22Rv1 (cell line): ENCODE results near the gene SDK2.

ENCODE experiments used
- H3K27ac ChIP-seq: fragments of 450-650 bp; 2 replicates; pipeline ENCODE4 v1.5.1; 2017
- CTCF ChIP-seq: fragments of 450-650 bp; IDR thresholded peaks from 2 replicates; pipeline ENCODE4 v1.5.1; 2017; ENCODE audit warnings: mild to moderate bottlenecking
- ZFX ChIP-seq: fragments of 450-650 bp; IDR thresholded peaks from 2 replicates; pipeline ENCODE4 v1.6.1; 2017; ENCODE audit warnings: antibody characterized with exemption, borderline replicate concordance

Gene SDK2

GRCh38 chr17:73432624-73433190, 211.5 kb downstream of the SDK2 start:
- H3K27ac ChIP-seq: no peak overlapping the region
- TF ChIP-seq CTCF (no peak), ZFX (no peak)

DNA sequence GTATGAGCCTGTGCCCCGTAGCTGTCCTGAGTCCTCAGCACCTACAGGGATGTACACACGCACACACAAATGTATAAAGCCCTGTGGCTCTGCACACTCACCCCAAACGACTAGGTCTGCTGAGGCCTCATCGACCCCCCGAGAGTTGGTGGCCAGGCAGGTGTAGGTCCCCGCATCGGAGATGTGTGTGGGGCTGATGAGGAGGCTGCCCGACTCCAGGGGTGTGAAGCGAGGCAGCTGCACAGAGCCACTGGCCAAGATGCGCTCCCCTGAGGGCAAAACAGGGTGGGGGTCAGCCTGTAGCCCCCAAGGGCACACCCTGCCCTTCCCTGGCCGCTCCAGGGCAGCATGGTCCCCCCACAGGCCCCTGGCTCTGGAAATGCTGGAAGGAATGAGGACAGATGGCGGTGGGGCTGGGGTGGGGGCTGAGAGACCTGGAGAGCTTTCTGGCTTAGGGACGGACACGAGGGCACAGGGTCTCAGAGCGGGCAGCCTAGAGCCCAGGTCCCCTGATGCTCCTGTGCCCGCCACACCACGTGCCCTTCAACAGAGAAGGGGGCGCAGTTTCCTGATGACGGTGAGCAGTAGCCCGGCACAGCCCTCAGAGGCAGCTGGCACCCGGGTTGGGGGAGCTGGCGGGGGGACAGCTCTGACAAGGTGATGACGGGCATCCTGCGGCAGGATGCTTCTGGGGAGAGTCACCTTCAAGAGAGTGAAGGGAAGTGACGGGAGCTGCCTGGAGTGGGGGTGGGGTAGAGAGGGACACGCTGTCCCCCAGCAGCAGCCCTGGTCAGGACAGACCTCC, 212.6 kb downstream of the SDK2 start:
- H3K27ac ChIP-seq: no peak overlapping the region
- TF ChIP-seq ZFX (no peak), CTCF (no peak)

DNA sequence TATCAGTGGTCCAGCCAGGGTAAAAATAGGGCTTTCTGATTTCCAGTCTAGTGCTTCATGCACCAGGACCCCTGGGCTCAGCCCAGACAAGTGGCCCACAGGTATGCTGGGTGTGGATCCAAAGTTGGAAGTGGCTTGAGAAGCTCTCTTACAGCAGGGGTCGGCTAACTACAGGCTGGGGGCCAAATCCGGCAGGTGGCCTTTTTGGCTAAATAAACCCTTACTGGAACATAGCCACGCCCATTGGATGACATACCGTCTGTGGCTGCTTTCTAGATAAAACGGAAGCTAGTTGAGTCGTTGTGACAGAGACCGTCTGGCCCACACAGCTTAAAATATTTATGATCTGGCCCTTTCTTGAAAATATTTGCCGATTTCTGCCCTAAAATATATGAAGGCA, 213.4 kb downstream of the SDK2 start:
- H3K27ac ChIP-seq: no peak overlapping the region
- no peak for TF ChIP-seq ZFX
- no peak for TF ChIP-seq CTCF

GRCh38 chr17:73430165-73430680, 214.0 kb downstream of the SDK2 start:
- no peak for TF ChIP-seq ZFX
- no peak for TF ChIP-seq CTCF
- H3K27ac ChIP-seq: no peak overlapping the region

GRCh38 chr17:73429440-73430164, 214.6 kb downstream of the SDK2 start:
- TF ChIP-seq ZFX (no peak), CTCF (peak; percentile 97)
- H3K27ac ChIP-seq: no peak overlapping the region

GRCh38 chr17:73427198-73427597, 217.0 kb downstream of the SDK2 start:
- no peak overlapping the region for H3K27ac ChIP-seq
- TF ChIP-seq CTCF: no peak
- TF ChIP-seq ZFX: no peak
